ENCODE data around the gene PLTP.

Gene PLTP

GRCh38 chr20:45867819-45868176, 44.2 kb downstream of the PLTP start:
- DNase-seq = no peak

GRCh38 chr20:45867136-45867818, 44.7 kb downstream of the PLTP start:
- no peak for DNase-seq

- DNase-seq = no peak
Measured at GRCh38 chr20:45866454-45866853, 45.5 kb downstream of the PLTP start.

- DNase-seq = no peak
Measured at GRCh38 chr20:45863543-45864470, 48.1 kb downstream of the PLTP start.

GRCh38 chr20:45861221-45862075, 50.5 kb downstream of the PLTP start:
- no peak for DNase-seq

GRCh38 chr20:45860560-45861220, 51.3 kb downstream of the PLTP start:
- no peak for DNase-seq

- no peak for DNase-seq
Measured at GRCh38 chr20:45859916-45860315, 52.0 kb downstream of the PLTP start.

GRCh38 chr20:45857882-45858216, 54.1 kb downstream of the PLTP start:
- DNase-seq = no peak

GRCh38 chr20:45857114-45857881, 54.7 kb downstream of the PLTP start, which contains the start of the genes ACOT8 and ZSWIM3:
Gene ACOT8 (minus strand): TSS chr20:45857392. CDS start chr20:45857315, 77 bp downstream.
Gene ZSWIM3 (plus strand): TSS chr20:45857614. CDS start chr20:45857826, 212 bp downstream.
- DNase-seq = peak; percentile 99

- no peak for DNase-seq
Measured at GRCh38 chr20:45853484-45853883, 58.5 kb downstream of the PLTP start.

- no peak for DNase-seq
Measured at GRCh38 chr20:45852326-45852725, 59.6 kb downstream of the PLTP start.

GRCh38 chr20:45851501-45851900, 60.5 kb downstream of the PLTP start:
- no peak for DNase-seq

- no peak for DNase-seq
Measured at GRCh38 chr20:45850926-45851325, 61.0 kb downstream of the PLTP start.

- DNase-seq = no peak
Measured at GRCh38 chr20:45850238-45850637, 61.7 kb downstream of the PLTP start.

GRCh38 chr20:45848969-45849582, 62.9 kb downstream of the PLTP start:
- DNase-seq = no peak

All from SIG-M5 (cell line).